ENCODE results near the gene SAMHD1.

DNA sequence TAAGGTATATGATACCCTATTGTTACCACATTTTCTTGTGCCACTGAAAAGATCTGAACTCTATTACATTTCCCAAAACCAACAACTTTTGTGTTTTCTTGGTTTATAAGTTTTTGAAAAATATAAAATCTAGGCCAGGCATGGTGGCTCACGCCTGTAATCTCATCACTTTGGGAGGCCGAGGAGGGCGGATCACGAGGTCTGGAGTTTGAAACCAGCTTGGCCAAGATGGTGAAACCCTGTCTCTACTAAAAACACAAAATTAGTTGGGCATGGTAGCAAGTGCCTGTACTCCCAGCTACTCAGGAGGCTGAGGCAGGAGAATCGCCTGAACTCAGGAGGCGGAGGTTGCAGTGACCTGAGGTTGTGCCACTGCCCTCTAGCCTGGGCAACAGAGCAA is 34.3 kb downstream of the SAMHD1 start:
- TF ChIP-seq POLR2AphosphoS5 (IDR thresholded peaks at IDR 0.05) (no peak), CTCF (IDR thresholded peaks at IDR 0.05; ENCODE audit: poor library complexity, severe bottlenecking) (no peak), MXI1 (conservative IDR thresholded peaks at IDR 0.05; ENCODE audit: poor library complexity, severe bottlenecking) (no peak), EZH2 (IDR thresholded peaks at IDR 0.05; ENCODE audit: borderline replicate concordance, insufficient read depth, low read length, poor library complexity, severe bottlenecking) (no peak), TAF1 (IDR thresholded peaks at IDR 0.05; ENCODE audit: low read depth) (no peak)
